ENCODE measurements around the gene TDRD3. TPM values are rescaled to one million over a fixed set of nuclear protein-coding genes. Genes with fewer than 3 reads are reported as not detected.

TDRD3 gene
- total RNA-seq, 2 experiments from 2014 or later: 22.4 to 27.2 TPM

DNA sequence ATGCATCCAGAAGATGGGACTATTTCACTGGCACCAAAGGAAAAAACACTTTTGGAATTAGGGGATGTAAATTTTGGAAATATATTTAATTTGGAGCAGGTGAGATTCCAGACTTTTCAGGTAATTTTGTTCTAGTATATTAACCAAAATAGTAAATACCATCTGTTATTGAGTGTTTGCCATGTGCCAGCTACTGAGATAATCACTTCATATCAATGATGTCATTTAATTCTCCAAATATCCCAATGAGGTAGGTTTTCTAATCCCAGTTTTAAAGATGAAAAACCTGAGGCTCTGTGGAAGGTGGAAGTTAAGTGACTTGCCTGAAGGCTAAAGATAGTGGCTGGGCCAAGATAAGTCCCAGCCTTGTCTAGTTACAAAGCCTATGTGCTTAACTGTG is 95.2 kb downstream of the TDRD3 start:
- ATAC-seq (ENCODE audit: poor library complexity) (no peak), DNase-seq (no peak)
- intact Hi-C loops (cut with DNase I, micrococcal nuclease): no loop called here
- TF ChIP-seq, protein P1, sequence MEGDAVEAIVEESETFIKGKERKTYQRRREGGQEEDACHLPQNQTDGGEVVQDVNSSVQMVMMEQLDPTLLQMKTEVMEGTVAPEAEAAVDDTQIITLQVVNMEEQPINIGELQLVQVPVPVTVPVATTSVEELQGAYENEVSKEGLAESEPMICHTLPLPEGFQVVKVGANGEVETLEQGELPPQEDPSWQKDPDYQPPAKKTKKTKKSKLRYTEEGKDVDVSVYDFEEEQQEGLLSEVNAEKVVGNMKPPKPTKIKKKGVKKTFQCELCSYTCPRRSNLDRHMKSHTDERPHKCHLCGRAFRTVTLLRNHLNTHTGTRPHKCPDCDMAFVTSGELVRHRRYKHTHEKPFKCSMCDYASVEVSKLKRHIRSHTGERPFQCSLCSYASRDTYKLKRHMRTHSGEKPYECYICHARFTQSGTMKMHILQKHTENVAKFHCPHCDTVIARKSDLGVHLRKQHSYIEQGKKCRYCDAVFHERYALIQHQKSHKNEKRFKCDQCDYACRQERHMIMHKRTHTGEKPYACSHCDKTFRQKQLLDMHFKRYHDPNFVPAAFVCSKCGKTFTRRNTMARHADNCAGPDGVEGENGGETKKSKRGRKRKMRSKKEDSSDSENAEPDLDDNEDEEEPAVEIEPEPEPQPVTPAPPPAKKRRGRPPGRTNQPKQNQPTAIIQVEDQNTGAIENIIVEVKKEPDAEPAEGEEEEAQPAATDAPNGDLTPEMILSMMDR (IDR thresholded peaks at IDR 0.05): no peak
- no peak overlapping the region for H3K27ac ChIP-seq (ENCODE audit: low read depth in 1 of 2, low read length in 2 of 2)
- Mint-ChIP-seq H3K36me3 (ENCODE audit: low read depth) (peaks cover 85% of the 10 kb centered on the region), H3K9me3 (peaks cover 20% of the 10 kb centered on the region), H3K4me3 (no peak overlapping the region), H3K4me1 (ENCODE audit: low read depth) (no peaks in the 10 kb centered on the region), H3K27me3 (no peaks in the 10 kb centered on the region), H3K27ac (no peak overlapping the region)
- ChIA-PET CTCF (no interaction called here), POLR2A (no interaction called here)
- H3K4me3 ChIP-seq (ENCODE audit: low read length): no peak overlapping the region
- H3K9me3 ChIP-seq (ENCODE audit: control insufficient read depth in 1 of 2, insufficient read depth in 1 of 2, low read length in 2 of 2): no peaks in the 10 kb centered on the region
- H3K36me3 ChIP-seq (ENCODE audit: insufficient read depth, low read length): peaks cover 16% of the 10 kb centered on the region
- no peaks in the 10 kb centered on the region for H3K4me1 ChIP-seq (ENCODE audit: insufficient read depth, low read length)
- H3K27me3 ChIP-seq (ENCODE audit: control insufficient read depth in 1 of 2, insufficient read depth in 2 of 2, low read length in 2 of 2): no peaks in the 10 kb centered on the region

DNA sequence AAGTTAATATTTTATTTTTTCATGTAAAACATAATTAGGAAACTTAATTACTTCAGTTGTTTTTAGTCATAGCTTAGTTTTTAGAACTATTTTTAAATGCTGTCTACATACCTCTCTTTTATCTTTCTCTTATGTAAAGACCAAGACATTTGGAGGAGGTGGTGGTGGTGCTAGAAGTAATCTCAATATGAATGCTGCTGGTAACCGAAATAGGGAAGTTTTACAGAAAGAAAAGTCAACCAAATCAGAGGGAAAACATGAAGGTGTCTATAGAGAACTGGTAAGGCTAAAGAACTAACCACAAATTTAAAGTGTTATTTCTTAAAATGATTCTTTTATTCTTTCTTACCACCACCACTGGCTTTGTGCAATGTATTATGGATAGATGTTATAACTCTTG is 97.3 kb downstream of the TDRD3 start:
- Mint-ChIP-seq H3K27me3 (no peaks in the 10 kb centered on the region), H3K36me3 (ENCODE audit: low read depth) (peaks cover 85% of the 10 kb centered on the region), H3K4me1 (ENCODE audit: low read depth) (no peaks in the 10 kb centered on the region), H3K9me3 (peaks cover 12% of the 10 kb centered on the region), H3K4me3 (no peak overlapping the region), H3K27ac (no peak overlapping the region)
- no peaks in the 10 kb centered on the region for H3K9me3 ChIP-seq (ENCODE audit: control insufficient read depth in 1 of 2, insufficient read depth in 1 of 2, low read length in 2 of 2)
- H3K36me3 ChIP-seq (ENCODE audit: insufficient read depth, low read length): peaks cover 19% of the 10 kb centered on the region
- H3K4me1 ChIP-seq (ENCODE audit: insufficient read depth, low read length): no peaks in the 10 kb centered on the region
- no peak overlapping the region for H3K27ac ChIP-seq (ENCODE audit: low read depth in 1 of 2, low read length in 2 of 2)
- DNase-seq (no peak), ATAC-seq (ENCODE audit: poor library complexity) (no peak)
- TF ChIP-seq, protein P1 (IDR thresholded peaks at IDR 0.05): no peak
- intact Hi-C loops (cut with DNase I, micrococcal nuclease): no loop called here
- CTCF ChIA-PET: no interaction called here
- POLR2A ChIA-PET: no interaction called here
- H3K27me3 ChIP-seq (ENCODE audit: control insufficient read depth in 1 of 2, insufficient read depth in 2 of 2, low read length in 2 of 2): no peaks in the 10 kb centered on the region
- no peak overlapping the region for H3K4me3 ChIP-seq (ENCODE audit: low read length)

DNA sequence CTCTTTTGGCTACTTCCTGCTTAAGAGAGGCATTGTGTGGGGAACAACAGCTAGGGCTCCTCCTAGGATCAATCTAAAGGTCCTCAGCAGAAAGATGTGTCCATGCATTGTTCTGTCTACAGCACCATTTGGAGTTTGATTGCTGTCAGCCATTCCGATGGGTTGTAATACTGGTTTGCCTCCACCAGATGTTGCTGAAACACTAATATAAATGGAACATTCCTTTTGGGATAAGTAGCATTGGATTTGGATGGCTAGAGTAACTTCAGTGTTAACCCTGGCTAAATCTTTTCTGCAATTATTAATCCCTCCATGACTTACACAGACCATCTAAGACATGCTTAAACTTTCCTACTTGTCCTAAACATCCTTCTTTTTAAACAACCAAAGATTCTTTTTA is 104.2 kb downstream of the TDRD3 start:
- no peak for ATAC-seq (ENCODE audit: poor library complexity)
- TF ChIP-seq, protein P1 (IDR thresholded peaks at IDR 0.05): no peak
- CTCF ChIA-PET: no interaction called here

More for the DNA sequence above, 104.2 kb downstream of the TDRD3 start:
- no peak overlapping the region for H3K27ac Mint-ChIP-seq
- H3K36me3 Mint-ChIP-seq (ENCODE audit: low read depth): peaks cover 97% of the 10 kb centered on the region
- intact Hi-C loops (cut with DNase I, micrococcal nuclease): no loop called here
- no peaks in the 10 kb centered on the region for H3K4me1 Mint-ChIP-seq (ENCODE audit: low read depth)
- no peaks in the 10 kb centered on the region for H3K4me1 ChIP-seq (ENCODE audit: insufficient read depth, low read length)
- H3K4me3 ChIP-seq (ENCODE audit: low read length): no peak overlapping the region
- H3K9me3 Mint-ChIP-seq: peaks cover 11% of the 10 kb centered on the region
- no peak overlapping the region for H3K27ac ChIP-seq (ENCODE audit: low read depth in 1 of 2, low read length in 2 of 2)
- peaks cover 29% of the 10 kb centered on the region for H3K36me3 ChIP-seq (ENCODE audit: insufficient read depth, low read length)
- H3K27me3 Mint-ChIP-seq: no peaks in the 10 kb centered on the region
- no peak for DNase-seq
- H3K9me3 ChIP-seq (ENCODE audit: control insufficient read depth in 1 of 2, insufficient read depth in 1 of 2, low read length in 2 of 2): peaks cover under 1 to 5% of the 10 kb centered on the region in 2 experiments
- POLR2A ChIA-PET: no interaction called here
- no peaks in the 10 kb centered on the region for H3K27me3 ChIP-seq (ENCODE audit: control insufficient read depth in 1 of 2, insufficient read depth in 2 of 2, low read length in 2 of 2)
- H3K4me3 Mint-ChIP-seq: no peak overlapping the region

Measured in CD4-positive, alpha-beta T cell (primary cell).